Measurements from ENCODE around the gene AK6. TPM values are rescaled to one million over a fixed set of nuclear protein-coding genes. Genes with fewer than 3 reads are reported as not detected.

AK6 gene
- total and polyA plus RNA-seq, 4 donors = 17.7 to 54.6 (median 23.5) TPM

DNA sequence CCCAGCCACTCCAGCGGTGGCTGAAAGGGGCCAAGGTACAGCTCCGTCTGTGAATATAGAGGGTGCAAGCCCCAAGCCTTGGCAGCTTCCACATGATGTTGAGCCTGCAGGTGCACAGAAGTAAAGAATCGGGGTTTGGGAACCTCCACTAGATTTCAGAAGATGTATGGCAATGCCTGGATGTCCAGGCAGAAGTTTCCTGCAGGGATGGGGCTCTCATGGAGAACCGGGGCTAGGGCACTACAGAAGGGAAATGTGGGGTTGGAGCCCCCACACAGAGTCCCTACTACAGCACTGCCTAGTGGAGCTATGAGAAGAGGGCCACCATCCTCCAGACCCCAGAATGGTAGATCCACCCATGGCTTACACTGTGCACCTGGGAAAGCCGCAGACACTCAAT is 59.9 kb downstream of the AK6 start:
- Histone ChIP-seq H3K27ac (ENCODE audit: low read depth in 1 of 2, low read length in 2 of 2) (no peak overlapping the region), H3K27me3 (ENCODE audit: control insufficient read depth in 4 of 4, insufficient read depth in 4 of 4, low read length in 3 of 4) (no peaks in the 10 kb centered on the region), H3K9me3 (ENCODE audit: control insufficient read depth in 4 of 4, low read length in 3 of 4) (no peaks in the 10 kb centered on the region), H3K4me1 (ENCODE audit: control insufficient read depth in 4 of 4, insufficient read depth in 4 of 4, low read length in 3 of 4) (no peaks in the 10 kb centered on the region), H3K4me3 (ENCODE audit: low read depth in 1 of 3, low read length in 3 of 3) (no peak overlapping the region), H3K9ac (ENCODE audit: low read depth in 1 of 2, low read length in 2 of 2) (no peak overlapping the region), H3K36me3 (ENCODE audit: control insufficient read depth in 4 of 4, insufficient read depth in 3 of 4, low read depth in 1 of 4, low read length in 3 of 4) (peaks cover 3 to 24% (median 22%) of the 10 kb centered on the region in 4 donors)
- 99% methylated on average over 5 of the region's 5 CpGs for WGBS
- TF ChIP-seq SP1 (IDR thresholded peaks at IDR 0.05) = no peak
- TF ChIP-seq HNF4A (conservative IDR thresholded peaks at IDR 0.05) = no peak
- TF ChIP-seq NR2F2 (IDR thresholded peaks at IDR 0.05) = no peak
- no peak for TF ChIP-seq EGR1 (IDR thresholded peaks at IDR 0.05; ENCODE audit: low read depth in 2 of 2)
- TF ChIP-seq, protein P1, sequence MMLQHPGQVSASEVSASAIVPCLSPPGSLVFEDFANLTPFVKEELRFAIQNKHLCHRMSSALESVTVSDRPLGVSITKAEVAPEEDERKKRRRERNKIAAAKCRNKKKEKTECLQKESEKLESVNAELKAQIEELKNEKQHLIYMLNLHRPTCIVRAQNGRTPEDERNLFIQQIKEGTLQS (IDR thresholded peaks at IDR 0.05) = no peak
- no peak for TF ChIP-seq FOXA1 (IDR thresholded peaks at IDR 0.05)
- no peak for TF ChIP-seq TAF1 (conservative IDR thresholded peaks at IDR 0.05)
- no peak for TF ChIP-seq GABPA (IDR thresholded peaks at IDR 0.05 in 1 of 2, conservative IDR thresholded peaks at IDR 0.05 in 1 of 2)
- TF ChIP-seq, protein P2, sequence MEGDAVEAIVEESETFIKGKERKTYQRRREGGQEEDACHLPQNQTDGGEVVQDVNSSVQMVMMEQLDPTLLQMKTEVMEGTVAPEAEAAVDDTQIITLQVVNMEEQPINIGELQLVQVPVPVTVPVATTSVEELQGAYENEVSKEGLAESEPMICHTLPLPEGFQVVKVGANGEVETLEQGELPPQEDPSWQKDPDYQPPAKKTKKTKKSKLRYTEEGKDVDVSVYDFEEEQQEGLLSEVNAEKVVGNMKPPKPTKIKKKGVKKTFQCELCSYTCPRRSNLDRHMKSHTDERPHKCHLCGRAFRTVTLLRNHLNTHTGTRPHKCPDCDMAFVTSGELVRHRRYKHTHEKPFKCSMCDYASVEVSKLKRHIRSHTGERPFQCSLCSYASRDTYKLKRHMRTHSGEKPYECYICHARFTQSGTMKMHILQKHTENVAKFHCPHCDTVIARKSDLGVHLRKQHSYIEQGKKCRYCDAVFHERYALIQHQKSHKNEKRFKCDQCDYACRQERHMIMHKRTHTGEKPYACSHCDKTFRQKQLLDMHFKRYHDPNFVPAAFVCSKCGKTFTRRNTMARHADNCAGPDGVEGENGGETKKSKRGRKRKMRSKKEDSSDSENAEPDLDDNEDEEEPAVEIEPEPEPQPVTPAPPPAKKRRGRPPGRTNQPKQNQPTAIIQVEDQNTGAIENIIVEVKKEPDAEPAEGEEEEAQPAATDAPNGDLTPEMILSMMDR (IDR thresholded peaks at IDR 0.05; ENCODE audit: low read depth, low read length, missing input control) = no peak
- TF ChIP-seq, protein P3, sequence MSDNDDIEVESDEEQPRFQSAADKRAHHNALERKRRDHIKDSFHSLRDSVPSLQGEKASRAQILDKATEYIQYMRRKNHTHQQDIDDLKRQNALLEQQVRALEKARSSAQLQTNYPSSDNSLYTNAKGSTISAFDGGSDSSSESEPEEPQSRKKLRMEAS (IDR thresholded peaks at IDR 0.05) = no peak
- no peak for TF ChIP-seq RXRA (IDR thresholded peaks at IDR 0.05)
- TF ChIP-seq RAD21 (IDR thresholded peaks at IDR 0.05) = no peak
- TF ChIP-seq HNF4G (IDR thresholded peaks at IDR 0.05) = no peak
- no peak for TF ChIP-seq FOXA2 (IDR thresholded peaks at IDR 0.05)
- TF ChIP-seq, protein P4, sequence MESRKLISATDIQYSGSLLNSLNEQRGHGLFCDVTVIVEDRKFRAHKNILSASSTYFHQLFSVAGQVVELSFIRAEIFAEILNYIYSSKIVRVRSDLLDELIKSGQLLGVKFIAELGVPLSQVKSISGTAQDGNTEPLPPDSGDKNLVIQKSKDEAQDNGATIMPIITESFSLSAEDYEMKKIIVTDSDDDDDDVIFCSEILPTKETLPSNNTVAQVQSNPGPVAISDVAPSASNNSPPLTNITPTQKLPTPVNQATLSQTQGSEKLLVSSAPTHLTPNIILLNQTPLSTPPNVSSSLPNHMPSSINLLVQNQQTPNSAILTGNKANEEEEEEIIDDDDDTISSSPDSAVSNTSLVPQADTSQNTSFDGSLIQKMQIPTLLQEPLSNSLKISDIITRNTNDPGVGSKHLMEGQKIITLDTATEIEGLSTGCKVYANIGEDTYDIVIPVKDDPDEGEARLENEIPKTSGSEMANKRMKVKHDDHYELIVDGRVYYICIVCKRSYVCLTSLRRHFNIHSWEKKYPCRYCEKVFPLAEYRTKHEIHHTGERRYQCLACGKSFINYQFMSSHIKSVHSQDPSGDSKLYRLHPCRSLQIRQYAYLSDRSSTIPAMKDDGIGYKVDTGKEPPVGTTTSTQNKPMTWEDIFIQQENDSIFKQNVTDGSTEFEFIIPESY (IDR thresholded peaks at IDR 0.05) = no peak
- TF ChIP-seq, protein P5, sequence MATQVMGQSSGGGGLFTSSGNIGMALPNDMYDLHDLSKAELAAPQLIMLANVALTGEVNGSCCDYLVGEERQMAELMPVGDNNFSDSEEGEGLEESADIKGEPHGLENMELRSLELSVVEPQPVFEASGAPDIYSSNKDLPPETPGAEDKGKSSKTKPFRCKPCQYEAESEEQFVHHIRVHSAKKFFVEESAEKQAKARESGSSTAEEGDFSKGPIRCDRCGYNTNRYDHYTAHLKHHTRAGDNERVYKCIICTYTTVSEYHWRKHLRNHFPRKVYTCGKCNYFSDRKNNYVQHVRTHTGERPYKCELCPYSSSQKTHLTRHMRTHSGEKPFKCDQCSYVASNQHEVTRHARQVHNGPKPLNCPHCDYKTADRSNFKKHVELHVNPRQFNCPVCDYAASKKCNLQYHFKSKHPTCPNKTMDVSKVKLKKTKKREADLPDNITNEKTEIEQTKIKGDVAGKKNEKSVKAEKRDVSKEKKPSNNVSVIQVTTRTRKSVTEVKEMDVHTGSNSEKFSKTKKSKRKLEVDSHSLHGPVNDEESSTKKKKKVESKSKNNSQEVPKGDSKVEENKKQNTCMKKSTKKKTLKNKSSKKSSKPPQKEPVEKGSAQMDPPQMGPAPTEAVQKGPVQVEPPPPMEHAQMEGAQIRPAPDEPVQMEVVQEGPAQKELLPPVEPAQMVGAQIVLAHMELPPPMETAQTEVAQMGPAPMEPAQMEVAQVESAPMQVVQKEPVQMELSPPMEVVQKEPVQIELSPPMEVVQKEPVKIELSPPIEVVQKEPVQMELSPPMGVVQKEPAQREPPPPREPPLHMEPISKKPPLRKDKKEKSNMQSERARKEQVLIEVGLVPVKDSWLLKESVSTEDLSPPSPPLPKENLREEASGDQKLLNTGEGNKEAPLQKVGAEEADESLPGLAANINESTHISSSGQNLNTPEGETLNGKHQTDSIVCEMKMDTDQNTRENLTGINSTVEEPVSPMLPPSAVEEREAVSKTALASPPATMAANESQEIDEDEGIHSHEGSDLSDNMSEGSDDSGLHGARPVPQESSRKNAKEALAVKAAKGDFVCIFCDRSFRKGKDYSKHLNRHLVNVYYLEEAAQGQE (IDR thresholded peaks at IDR 0.05) = no peak
- TF ChIP-seq JUND (IDR thresholded peaks at IDR 0.05) = no peak
- DNase-seq (ENCODE audit: low spot score) = no peak
